A375 (cell line): ENCODE data around the gene KCNAB2. TPM values are rescaled to one million over a fixed set of nuclear protein-coding genes. Genes with fewer than 3 reads are reported as not detected.

Source experiments
- total RNA-seq: library from RNA; depleted of rRNA; stranded (reverse); fragments of >200 nt; shearing (Covaris generic); gene quantifications from 2 replicates; pipeline ENCODE4 v1.2.3, GENCODE V29; 2014; rRNA removed

Gene KCNAB2
- total RNA-seq = 11.1 and 12.3 TPM in 2 replicates

GRCh38 chr1:6045561-6045960 lies at the start of gene KCNAB2:
KCNAB2 (plus strand) TSS chr1:6045888; CDS start chr1:6051537, 5,649 bp downstream.

Other genes with a start within 250 kb of the KCNAB2 start
- 7.6 and 10.6 TPM in 2 replicates for gene NPHP4, start 53.5 kb upstream of the KCNAB2 start, total RNA-seq
- gene CHD5, start 134.4 kb downstream of the KCNAB2 start, total RNA-seq = 0.24 and 0.38 TPM in 2 replicates
- gene RPL22, start 153.7 kb downstream of the KCNAB2 start, total RNA-seq = 247 and 271 TPM in 2 replicates
- gene RNF207, start 160.2 kb downstream of the KCNAB2 start, total RNA-seq = 11.7 and 19.2 TPM in 2 replicates
- 48.7 and 49.2 TPM in 2 replicates for gene ICMT, start 190.1 kb downstream of the KCNAB2 start, total RNA-seq
- gene HES3, start 198.3 kb downstream of the KCNAB2 start, total RNA-seq = not detected in 2 replicates
- 26.1 and 29.0 TPM in 2 replicates for gene GPR153, start 215.2 kb downstream of the KCNAB2 start, total RNA-seq